Measurements from ENCODE around the gene GPR171.
"Not testable (repeated sequence)": the region's sequence is repeated elsewhere in the genome, so short reads cannot be mapped to it uniquely, and the experiment has no call there.

GPR171 gene, protein sequence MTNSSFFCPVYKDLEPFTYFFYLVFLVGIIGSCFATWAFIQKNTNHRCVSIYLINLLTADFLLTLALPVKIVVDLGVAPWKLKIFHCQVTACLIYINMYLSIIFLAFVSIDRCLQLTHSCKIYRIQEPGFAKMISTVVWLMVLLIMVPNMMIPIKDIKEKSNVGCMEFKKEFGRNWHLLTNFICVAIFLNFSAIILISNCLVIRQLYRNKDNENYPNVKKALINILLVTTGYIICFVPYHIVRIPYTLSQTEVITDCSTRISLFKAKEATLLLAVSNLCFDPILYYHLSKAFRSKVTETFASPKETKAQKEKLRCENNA

GRCh38 chr3:151203051-151203420 lies at the start of gene GPR171:
GPR171 (minus strand) TSS chr3:151203216; CDS start chr3:151199386, 3,830 bp downstream.
- ChIA-PET CTCF (interaction anchor here (1.4 to 5.4 kb wide), 4 partner anchors 17 to 79 kb away, joined by 4 to 24 read pairs (median 5); no protein-coding TSS in a partner anchor), POLR2A (interaction anchor here (0.7 kb wide), 1 partner anchor 36 kb away, joined by 3 read pairs; no protein-coding TSS in a partner anchor)
- TF ChIP-seq, protein P1, sequence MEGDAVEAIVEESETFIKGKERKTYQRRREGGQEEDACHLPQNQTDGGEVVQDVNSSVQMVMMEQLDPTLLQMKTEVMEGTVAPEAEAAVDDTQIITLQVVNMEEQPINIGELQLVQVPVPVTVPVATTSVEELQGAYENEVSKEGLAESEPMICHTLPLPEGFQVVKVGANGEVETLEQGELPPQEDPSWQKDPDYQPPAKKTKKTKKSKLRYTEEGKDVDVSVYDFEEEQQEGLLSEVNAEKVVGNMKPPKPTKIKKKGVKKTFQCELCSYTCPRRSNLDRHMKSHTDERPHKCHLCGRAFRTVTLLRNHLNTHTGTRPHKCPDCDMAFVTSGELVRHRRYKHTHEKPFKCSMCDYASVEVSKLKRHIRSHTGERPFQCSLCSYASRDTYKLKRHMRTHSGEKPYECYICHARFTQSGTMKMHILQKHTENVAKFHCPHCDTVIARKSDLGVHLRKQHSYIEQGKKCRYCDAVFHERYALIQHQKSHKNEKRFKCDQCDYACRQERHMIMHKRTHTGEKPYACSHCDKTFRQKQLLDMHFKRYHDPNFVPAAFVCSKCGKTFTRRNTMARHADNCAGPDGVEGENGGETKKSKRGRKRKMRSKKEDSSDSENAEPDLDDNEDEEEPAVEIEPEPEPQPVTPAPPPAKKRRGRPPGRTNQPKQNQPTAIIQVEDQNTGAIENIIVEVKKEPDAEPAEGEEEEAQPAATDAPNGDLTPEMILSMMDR (IDR thresholded peaks at IDR 0.05; ENCODE audit: control extremely low read depth, extremely low read depth, low read depth, missing control alignments): no peak
- DNase-seq (ENCODE audit: extremely low spot score): peak; percentile 38

- POLR2A ChIA-PET: no interaction called here
- no peak for DNase-seq (ENCODE audit: extremely low spot score)
- TF ChIP-seq, protein P1 (IDR thresholded peaks at IDR 0.05; ENCODE audit: control extremely low read depth, extremely low read depth, low read depth, missing control alignments): no peak
- CTCF ChIA-PET: interaction anchor here (0.9 kb wide), 1 partner anchor 35 kb away, joined by 3 read pairs; no protein-coding TSS in a partner anchor
These were observed 45.8 kb upstream of the GPR171 start for GRCh38 chr3:151248772-151249337.

- DNase-seq (ENCODE audit: extremely low spot score); POLR2A ChIA-PET; CTCF ChIA-PET: not testable (repeated sequence)
These were observed 39.0 kb upstream of the GPR171 start for GRCh38 chr3:151242006-151242405.

DNA sequence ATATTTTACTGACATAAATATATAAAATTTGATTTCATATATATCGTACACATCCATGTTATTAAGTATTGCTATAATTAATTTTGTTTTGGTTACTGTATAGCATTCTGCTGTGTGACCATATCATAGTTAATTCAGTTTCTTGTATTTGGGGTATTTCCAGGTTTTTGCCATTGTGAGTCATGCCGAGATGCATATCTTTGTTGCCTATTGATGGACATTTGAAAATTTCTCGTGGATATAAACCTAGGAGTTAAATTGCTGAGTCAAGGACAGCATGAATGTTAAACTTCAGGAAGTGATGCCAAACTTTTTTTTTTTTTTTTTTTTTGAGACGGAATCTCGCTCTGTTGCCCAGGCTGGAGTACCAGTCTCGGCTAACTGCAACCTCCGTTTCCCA lies 33.7 kb upstream of the GPR171 start:
- ChIA-PET POLR2A (no interaction called here), CTCF (interaction anchor here (2.0 kb wide), 1 partner anchor 10 kb away, joined by 14 read pairs; no protein-coding TSS in a partner anchor)
- TF ChIP-seq, protein P1 (IDR thresholded peaks at IDR 0.05; ENCODE audit: control extremely low read depth, extremely low read depth, low read depth, missing control alignments): no peak
- DNase-seq (ENCODE audit: extremely low spot score): no peak

GRCh38 chr3:151236316-151236715 lies 33.3 kb upstream of the GPR171 start:
- POLR2A ChIA-PET: no interaction called here

DNA sequence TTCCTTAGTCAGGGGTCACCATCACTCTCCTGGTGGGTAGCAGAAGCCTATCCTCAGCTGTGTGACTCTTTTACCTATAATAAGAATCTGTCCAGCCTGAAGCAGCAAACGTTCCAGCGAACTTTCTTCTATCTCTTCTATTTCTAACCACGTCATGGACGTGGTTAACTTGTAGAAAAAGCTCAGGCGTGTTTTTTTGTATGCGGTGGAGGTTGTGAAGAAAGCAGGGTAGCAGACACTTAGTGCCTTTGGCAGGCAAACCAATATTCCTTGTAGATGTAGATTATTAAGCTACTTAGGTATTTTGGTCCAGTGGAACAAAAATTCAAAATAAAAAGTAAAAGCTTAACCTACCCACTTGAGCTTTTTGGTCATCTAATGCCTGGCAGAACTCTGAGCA lies 31.8 kb upstream of the GPR171 start:
- TF ChIP-seq, protein P1 (IDR thresholded peaks at IDR 0.05; ENCODE audit: control extremely low read depth, extremely low read depth, low read depth, missing control alignments): no peak
- DNase-seq (ENCODE audit: extremely low spot score): no peak
- POLR2A ChIA-PET: no interaction called here
- CTCF ChIA-PET: interaction anchor here (1.0 to 2.4 kb wide), 5 partner anchors 34 to 600 kb away, joined by 3 to 13 read pairs (median 3); no protein-coding TSS in a partner anchor

More at GRCh38 chr3:151236316-151236715, 33.3 kb upstream of the GPR171 start:
- CTCF ChIA-PET: interaction anchor here (2.0 kb wide), 1 partner anchor 9 kb away, joined by 14 read pairs; no protein-coding TSS in a partner anchor
- TF ChIP-seq, protein P1 (IDR thresholded peaks at IDR 0.05; ENCODE audit: control extremely low read depth, extremely low read depth, low read depth, missing control alignments): no peak
- no peak for DNase-seq (ENCODE audit: extremely low spot score)

- POLR2A ChIA-PET: no interaction called here
- CTCF ChIA-PET: interaction anchor here (0.9 to 2.4 kb wide), 4 partner anchors 9 to 65 kb away, joined by 3 to 9 read pairs (median 4); no protein-coding TSS in a partner anchor
- TF ChIP-seq, protein P1 (IDR thresholded peaks at IDR 0.05; ENCODE audit: control extremely low read depth, extremely low read depth, low read depth, missing control alignments): no peak
- no peak for DNase-seq (ENCODE audit: extremely low spot score)
These were observed 30.0 kb upstream of the GPR171 start for GRCh38 chr3:151232991-151233390.

GRCh38 chr3:151232403-151232802 lies 29.4 kb upstream of the GPR171 start:
- POLR2A ChIA-PET; DNase-seq (ENCODE audit: extremely low spot score): not testable (repeated sequence)
- CTCF ChIA-PET: interaction anchor here (0.9 to 2.4 kb wide), 4 partner anchors 9 to 64 kb away, joined by 3 to 9 read pairs (median 4); no protein-coding TSS in a partner anchor

All from GM10248 (cell line).